Stomach (tissue), 4 donors: ENCODE results near the gene COL18A1.

Source experiments
- POLR2A ChIP-seq, 4 donors: fragments of 450-650 bp; IDR thresholded peaks; one replicate each; pipeline ENCODE4 v1.6.1; 2016; ENCODE audit warnings: antibody characterized with exemption in 4 of 4, control low read depth in 2 of 4, mild to moderate bottlenecking in 1 of 4, moderate library complexity in 1 of 4
- POLR2AphosphoS5 ChIP-seq, 3 donors: sonication (generic); formaldehyde crosslinking; IDR thresholded peaks; one replicate each; pipeline ENCODE4 v1.6.1; 2016; ENCODE audit warnings: antibody characterized with exemption in 3 of 3
- TF ChIP-seq, protein P1 (sequence below), 7 experiments: fragments of 450-650 bp in 4 of 7; fragments of 200-600 bp in 3 of 7; sonication (generic) in 3 of 7; IDR thresholded peaks; one replicate each; pipeline ENCODE4 v1.5.1; 2016 to 2019; ENCODE audit warnings: antibody characterized with exemption in 7 of 7, control low read depth in 2 of 7, mild to moderate bottlenecking in 1 of 7

DNA sequence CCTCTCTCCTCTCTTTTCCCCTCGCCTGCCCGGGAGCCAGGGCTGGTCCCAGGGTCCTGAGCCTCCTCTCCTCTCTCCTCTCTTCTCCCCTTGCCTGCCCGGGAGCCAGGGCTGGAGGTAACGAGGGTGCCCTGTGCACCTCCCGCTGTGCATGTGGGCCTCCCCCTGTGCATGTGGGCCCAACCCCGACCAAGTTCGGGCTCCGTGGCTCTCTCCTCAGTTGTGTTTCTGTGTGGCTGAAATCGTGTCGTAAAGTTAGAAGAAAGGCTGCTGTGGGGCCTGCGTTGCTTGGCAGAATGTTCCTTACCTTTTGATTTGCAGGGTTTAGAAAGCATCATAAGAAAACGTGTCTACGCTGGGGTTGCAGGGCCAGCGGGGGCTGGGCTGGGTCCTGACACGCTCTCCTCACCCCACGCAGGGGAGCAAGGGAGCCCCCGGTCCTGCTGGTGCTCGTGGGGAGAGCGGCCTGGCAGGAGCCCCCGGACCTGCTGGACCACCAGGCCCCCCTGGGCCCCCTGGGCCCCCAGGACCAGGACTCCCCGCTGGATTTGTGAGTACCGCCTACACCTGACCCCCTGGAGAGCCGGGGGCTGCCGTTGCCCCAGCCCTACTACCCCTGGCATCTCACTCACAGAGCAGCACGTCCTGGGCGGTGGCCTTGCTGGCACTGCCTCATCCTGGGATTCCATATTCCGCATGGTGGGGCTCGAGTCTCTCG is 81.6 kb downstream of the COL18A1 start:
- TF ChIP-seq POLR2AphosphoS5 (IDR thresholded peaks at IDR 0.05) (no peak), POLR2A (IDR thresholded peaks at IDR 0.05) (no peak)
- TF ChIP-seq, protein P1, sequence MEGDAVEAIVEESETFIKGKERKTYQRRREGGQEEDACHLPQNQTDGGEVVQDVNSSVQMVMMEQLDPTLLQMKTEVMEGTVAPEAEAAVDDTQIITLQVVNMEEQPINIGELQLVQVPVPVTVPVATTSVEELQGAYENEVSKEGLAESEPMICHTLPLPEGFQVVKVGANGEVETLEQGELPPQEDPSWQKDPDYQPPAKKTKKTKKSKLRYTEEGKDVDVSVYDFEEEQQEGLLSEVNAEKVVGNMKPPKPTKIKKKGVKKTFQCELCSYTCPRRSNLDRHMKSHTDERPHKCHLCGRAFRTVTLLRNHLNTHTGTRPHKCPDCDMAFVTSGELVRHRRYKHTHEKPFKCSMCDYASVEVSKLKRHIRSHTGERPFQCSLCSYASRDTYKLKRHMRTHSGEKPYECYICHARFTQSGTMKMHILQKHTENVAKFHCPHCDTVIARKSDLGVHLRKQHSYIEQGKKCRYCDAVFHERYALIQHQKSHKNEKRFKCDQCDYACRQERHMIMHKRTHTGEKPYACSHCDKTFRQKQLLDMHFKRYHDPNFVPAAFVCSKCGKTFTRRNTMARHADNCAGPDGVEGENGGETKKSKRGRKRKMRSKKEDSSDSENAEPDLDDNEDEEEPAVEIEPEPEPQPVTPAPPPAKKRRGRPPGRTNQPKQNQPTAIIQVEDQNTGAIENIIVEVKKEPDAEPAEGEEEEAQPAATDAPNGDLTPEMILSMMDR (IDR thresholded peaks at IDR 0.05), result no peak
